22Rv1 (cell line): Measurements from ENCODE around the gene MTHFD1L.

ENCODE experiments used
- H3K27ac ChIP-seq: fragments of 450-650 bp; 2 replicates; pipeline ENCODE4 v1.5.1; 2017
- CTCF ChIP-seq: fragments of 450-650 bp; IDR thresholded peaks from 2 replicates; pipeline ENCODE4 v1.5.1; 2017; ENCODE audit warnings: mild to moderate bottlenecking
- ZFX ChIP-seq: fragments of 450-650 bp; IDR thresholded peaks from 2 replicates; pipeline ENCODE4 v1.6.1; 2017; ENCODE audit warnings: antibody characterized with exemption, borderline replicate concordance

The MTHFD1L gene

GRCh38 chr6:150991487-150991886 lies 126.0 kb downstream of the MTHFD1L start:
- TF ChIP-seq ZFX, result no peak
- no peak for TF ChIP-seq CTCF
- no peak overlapping the region for H3K27ac ChIP-seq

- H3K27ac ChIP-seq, result no peak overlapping the region
- TF ChIP-seq CTCF, result no peak
- TF ChIP-seq ZFX, result no peak
These were observed 126.8 kb downstream of the MTHFD1L start for GRCh38 chr6:150992262-150992661.

- TF ChIP-seq CTCF (no peak), ZFX (no peak)
These were observed 127.2 kb downstream of the MTHFD1L start for GRCh38 chr6:150992703-150993102.

GRCh38 chr6:150993253-150993652 lies 127.8 kb downstream of the MTHFD1L start:
- H3K27ac ChIP-seq, result no peak overlapping the region
- TF ChIP-seq CTCF (no peak), ZFX (no peak)

More at GRCh38 chr6:150992703-150993102, 127.2 kb downstream of the MTHFD1L start:
- H3K27ac ChIP-seq, result no peak overlapping the region

- no peak overlapping the region for H3K27ac ChIP-seq
- TF ChIP-seq CTCF (no peak), ZFX (no peak)
These were observed 128.5 kb downstream of the MTHFD1L start for GRCh38 chr6:150994026-150994425.

GRCh38 chr6:150996968-150997367 lies 131.5 kb downstream of the MTHFD1L start:
- no peak for TF ChIP-seq ZFX
- no peak for TF ChIP-seq CTCF
- H3K27ac ChIP-seq, result no peak overlapping the region

- TF ChIP-seq ZFX, result no peak
- TF ChIP-seq CTCF, result no peak
- H3K27ac ChIP-seq, result no peak overlapping the region
These were observed 133.6 kb downstream of the MTHFD1L start for GRCh38 chr6:150999107-150999506.
